Stimulated activated CD4-positive, alpha-beta T cell treated with anti-CD3 and anti-CD28 coated beads, TNF-alpha, amount 100 ng/mL, for 24 hours (primary cell): ENCODE measurements around the gene CAPN12.
"Not testable (repeated sequence)": the region's sequence is repeated elsewhere in the genome, so short reads cannot be mapped to it uniquely, and the experiment has no call there.

Experiments
- DNase-seq, 3 experiments: peaks; one replicate each; pipeline ENCODE4 v3.0.0-alpha.2; 2020; ENCODE audit warnings: low read depth in 3 of 3

Gene CAPN12

GRCh38 chr19:38770228-38770948 is 26.1 kb upstream of the CAPN12 start:
- not testable (repeated sequence) for DNase-seq

- peak; percentile 71 to 84 (median 72) for DNase-seq
Measured at GRCh38 chr19:38769635-38770211, 25.4 kb upstream of the CAPN12 start.

- no peak for DNase-seq
Measured at GRCh38 chr19:38766276-38767047, 22.2 kb upstream of the CAPN12 start.

GRCh38 chr19:38765214-38765613 is 20.9 kb upstream of the CAPN12 start:
- DNase-seq, result no peak

- DNase-seq, result no peak
Measured at GRCh38 chr19:38763795-38764220, 19.5 kb upstream of the CAPN12 start.

- not testable (repeated sequence) for DNase-seq
Measured at GRCh38 chr19:38761884-38762389, 17.7 kb upstream of the CAPN12 start.

GRCh38 chr19:38760805-38761517 is 16.7 kb upstream of the CAPN12 start:
- DNase-seq, result not testable (repeated sequence)

GRCh38 chr19:38759590-38760003 is 15.3 kb upstream of the CAPN12 start:
- no peak for DNase-seq

- DNase-seq, result not testable (repeated sequence)
Measured at GRCh38 chr19:38754196-38754595, 9.9 kb upstream of the CAPN12 start.

- not testable (repeated sequence) for DNase-seq
Measured at GRCh38 chr19:38753783-38754182, 9.5 kb upstream of the CAPN12 start.

GRCh38 chr19:38745316-38745715 is 1.0 kb upstream of the CAPN12 start:
- DNase-seq, result no peak

GRCh38 chr19:38744874-38745273 is 600 bp upstream of the CAPN12 start:
- DNase-seq, result no peak

- no peak for DNase-seq
Measured at GRCh38 chr19:38743394-38744297, 628 bp downstream of the CAPN12 start.

- DNase-seq, result no peak
Measured at GRCh38 chr19:38742906-38743305, 1.4 kb downstream of the CAPN12 start.

GRCh38 chr19:38742296-38742695 is 2.0 kb downstream of the CAPN12 start:
- no peak for DNase-seq

GRCh38 chr19:38741670-38742069 is 2.6 kb downstream of the CAPN12 start:
- no peak for DNase-seq

GRCh38 chr19:38740932-38741331 is 3.3 kb downstream of the CAPN12 start:
- no peak for DNase-seq

- no peak for DNase-seq
Measured at GRCh38 chr19:38740257-38740592, 4.0 kb downstream of the CAPN12 start.

- no peak for DNase-seq
Measured at GRCh38 chr19:38739440-38740256, 4.6 kb downstream of the CAPN12 start.
